GM11168 (cell line): ENCODE data around the gene PCDHA7.
"Not testable (repeated sequence)": the region's sequence is repeated elsewhere in the genome, so short reads cannot be mapped to it uniquely, and the experiment has no call there.

Experiments
- in situ Hi-C: fragments of 300-500 bp; cut with MboI; formaldehyde crosslinking; loops from one replicate; pipeline ENCODE4 v1.12.0; 2022; ENCODE audit warnings: low sequenced_read_pairs; ENCODE audit not compliant: unreplicated experiment

Gene PCDHA7, protein sequence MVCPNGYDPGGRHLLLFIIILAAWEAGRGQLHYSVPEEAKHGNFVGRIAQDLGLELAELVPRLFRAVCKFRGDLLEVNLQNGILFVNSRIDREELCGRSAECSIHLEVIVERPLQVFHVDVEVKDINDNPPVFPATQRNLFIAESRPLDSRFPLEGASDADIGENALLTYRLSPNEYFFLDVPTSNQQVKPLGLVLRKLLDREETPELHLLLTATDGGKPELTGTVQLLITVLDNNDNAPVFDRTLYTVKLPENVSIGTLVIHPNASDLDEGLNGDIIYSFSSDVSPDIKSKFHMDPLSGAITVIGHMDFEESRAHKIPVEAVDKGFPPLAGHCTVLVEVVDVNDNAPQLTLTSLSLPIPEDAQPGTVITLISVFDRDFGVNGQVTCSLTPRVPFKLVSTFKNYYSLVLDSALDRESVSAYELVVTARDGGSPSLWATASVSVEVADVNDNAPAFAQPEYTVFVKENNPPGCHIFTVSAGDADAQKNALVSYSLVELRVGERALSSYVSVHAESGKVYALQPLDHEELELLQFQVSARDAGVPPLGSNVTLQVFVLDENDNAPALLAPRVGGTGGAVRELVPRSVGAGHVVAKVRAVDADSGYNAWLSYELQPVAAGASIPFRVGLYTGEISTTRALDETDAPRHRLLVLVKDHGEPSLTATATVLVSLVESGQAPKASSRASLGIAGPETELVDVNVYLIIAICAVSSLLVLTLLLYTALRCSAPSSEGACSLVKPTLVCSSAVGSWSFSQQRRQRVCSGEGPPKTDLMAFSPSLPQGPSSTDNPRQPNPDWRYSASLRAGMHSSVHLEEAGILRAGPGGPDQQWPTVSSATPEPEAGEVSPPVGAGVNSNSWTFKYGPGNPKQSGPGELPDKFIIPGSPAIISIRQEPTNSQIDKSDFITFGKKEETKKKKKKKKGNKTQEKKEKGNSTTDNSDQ

GRCh38 chr5:140833993-140834392, at the start of gene PCDHA7:
Gene PCDHA7, plus strand, starts transcription at chr5:140834269. Its CDS starts 115 bp downstream, at chr5:140834384.
- in situ Hi-C loops, result no loop called here

DNA sequence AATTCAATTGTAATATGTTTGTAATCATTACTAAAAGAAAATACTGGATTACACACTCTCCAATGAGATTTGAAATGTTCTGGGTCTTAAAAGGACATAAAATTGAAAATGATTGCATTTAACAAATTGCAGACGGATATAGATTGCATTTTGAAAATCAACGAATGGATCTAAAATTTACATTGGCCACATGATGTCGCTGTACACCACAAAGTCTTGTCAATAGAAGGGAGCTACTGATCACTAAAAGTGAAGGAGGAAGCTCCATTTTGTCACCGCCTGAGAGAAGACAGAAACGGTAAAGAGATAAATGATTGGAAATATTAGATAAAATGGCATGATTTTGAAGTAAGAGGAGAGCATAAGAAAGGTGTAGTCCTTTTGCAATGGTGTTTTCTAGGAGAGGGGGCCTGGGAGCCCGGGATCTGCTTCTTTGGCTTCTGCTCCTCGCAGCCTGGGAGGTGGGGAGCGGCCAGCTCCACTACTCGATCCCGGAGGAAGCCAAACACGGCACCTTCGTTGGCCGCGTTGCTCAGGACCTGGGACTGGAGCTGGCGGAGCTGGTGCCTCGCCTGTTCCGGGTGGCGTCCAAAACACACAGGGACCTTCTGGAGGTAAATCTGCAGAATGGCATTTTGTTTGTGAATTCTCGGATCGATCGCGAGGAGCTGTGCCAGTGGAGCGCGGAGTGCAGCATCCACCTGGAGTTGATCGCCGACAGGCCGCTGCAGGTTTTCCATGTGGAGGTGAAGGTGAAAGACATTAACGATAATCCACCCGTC, 48.0 kb upstream of the PCDHA7 start, which contains the start of gene PCDHA1:
Gene PCDHA1, plus strand, starts transcription at position 236 of the 782 bp plus-strand sequence.
- in situ Hi-C loops, result no loop called here

GRCh38 chr5:140787422-140787821, 46.6 kb upstream of the PCDHA7 start:
- in situ Hi-C loops, result not testable (repeated sequence)

GRCh38 chr5:140787849-140788504, 46.1 kb upstream of the PCDHA7 start:
- in situ Hi-C loops, result not testable (repeated sequence)

- in situ Hi-C loops, result no loop called here
These were observed 43.0 kb upstream of the PCDHA7 start for GRCh38 chr5:140791089-140791488.

- in situ Hi-C loops, result no loop called here
These were observed 39.3 kb upstream of the PCDHA7 start, which contains the start of gene PCDHA2 for GRCh38 chr5:140794595-140795258. Gene PCDHA2, plus strand, starts transcription at chr5:140794852.

DNA sequence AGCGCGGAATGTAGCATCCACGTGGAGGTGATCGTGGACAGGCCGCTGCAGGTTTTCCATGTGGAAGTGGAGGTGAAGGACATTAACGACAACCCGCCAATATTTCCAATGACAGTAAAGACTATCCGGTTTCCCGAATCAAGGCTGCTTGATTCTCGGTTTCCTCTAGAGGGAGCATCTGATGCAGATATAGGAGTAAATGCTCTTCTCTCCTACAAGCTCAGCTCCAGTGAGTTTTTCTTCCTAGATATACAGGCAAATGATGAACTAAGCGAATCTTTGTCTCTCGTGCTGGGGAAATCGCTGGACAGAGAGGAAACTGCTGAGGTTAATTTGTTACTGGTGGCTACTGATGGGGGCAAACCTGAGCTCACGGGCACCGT, 38.8 kb upstream of the PCDHA7 start:
- in situ Hi-C loops, result no loop called here

DNA sequence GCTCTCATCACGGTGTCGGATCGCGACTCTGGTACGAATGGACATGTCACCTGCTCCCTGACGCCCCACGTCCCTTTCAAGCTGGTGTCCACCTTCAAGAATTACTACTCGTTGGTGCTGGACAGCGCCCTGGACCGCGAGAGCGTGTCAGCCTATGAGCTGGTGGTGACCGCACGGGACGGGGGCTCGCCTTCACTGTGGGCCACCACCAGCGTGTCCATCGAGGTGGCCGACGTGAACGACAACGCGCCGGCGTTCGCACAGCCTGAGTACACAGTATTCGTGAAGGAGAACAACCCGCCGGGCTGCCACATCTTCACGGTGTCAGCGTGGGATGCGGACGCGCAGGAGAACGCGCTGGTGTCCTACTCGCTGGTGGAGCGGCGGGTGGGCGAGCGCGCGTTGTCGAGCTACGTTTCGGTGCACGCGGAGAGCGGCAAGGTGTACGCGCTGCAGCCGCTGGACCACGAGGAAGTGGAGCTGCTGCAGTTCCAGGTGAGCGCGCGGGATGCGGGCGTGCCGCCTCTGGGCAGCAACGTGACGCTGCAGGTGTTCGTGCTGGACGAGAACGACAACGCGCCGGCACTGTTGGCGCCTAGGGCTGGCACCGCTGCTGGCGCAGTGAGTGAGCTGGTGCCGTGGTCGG, 37.9 kb upstream of the PCDHA7 start:
- in situ Hi-C loops, result not testable (repeated sequence)

GRCh38 chr5:140796718-140797095, 37.4 kb upstream of the PCDHA7 start:
- in situ Hi-C loops, result no loop called here

DNA sequence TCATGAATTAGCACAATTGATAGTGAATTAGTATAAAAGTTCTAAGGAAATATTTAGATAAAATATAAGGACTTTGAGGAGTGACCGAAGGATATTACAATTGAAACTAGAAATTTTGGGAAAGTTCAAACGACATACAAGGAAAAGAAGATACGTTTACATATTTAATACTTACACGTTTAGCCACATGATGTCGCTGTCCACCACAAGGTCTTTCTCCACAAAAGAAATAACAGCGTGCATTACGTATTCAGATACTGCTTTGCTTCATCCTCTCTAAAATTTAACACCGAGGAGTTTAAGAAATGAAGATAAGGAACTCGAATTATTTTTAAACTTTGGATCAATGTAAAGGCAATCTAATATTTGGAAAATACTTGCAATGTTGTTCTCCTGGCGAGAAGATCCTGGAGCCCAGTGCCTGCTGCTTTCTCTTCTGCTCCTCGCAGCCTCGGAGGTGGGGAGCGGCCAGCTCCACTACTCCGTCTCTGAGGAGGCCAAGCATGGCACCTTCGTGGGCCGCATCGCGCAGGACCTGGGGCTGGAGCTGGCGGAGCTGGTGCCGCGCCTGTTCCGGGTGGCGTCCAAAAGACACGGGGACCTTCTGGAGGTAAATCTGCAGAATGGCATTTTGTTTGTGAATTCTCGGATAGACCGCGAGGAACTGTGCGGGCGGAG, 33.1 kb upstream of the PCDHA7 start, which contains the start of gene PCDHA3:
Gene PCDHA3, plus strand, starts transcription at position 242 of the 678 bp plus-strand sequence.
- in situ Hi-C loops, result no loop called here

DNA sequence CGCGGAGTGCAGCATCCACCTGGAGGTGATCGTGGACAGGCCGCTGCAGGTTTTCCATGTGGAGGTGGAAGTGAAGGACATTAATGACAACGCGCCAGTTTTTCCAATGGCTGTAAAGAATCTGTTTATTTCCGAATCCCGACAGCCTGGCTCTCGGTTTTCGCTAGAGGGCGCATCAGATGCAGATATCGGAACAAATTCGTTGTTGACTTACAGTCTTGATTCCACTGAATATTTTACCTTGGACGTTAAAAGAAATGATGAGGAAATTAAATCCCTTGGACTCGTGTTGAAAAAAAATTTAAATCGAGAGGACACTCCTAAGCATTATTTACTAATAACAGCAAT, 32.6 kb upstream of the PCDHA7 start:
- in situ Hi-C loops, result no loop called here

- in situ Hi-C loops, result not testable (repeated sequence)
These were observed 31.7 kb upstream of the PCDHA7 start for GRCh38 chr5:140802381-140802780.

DNA sequence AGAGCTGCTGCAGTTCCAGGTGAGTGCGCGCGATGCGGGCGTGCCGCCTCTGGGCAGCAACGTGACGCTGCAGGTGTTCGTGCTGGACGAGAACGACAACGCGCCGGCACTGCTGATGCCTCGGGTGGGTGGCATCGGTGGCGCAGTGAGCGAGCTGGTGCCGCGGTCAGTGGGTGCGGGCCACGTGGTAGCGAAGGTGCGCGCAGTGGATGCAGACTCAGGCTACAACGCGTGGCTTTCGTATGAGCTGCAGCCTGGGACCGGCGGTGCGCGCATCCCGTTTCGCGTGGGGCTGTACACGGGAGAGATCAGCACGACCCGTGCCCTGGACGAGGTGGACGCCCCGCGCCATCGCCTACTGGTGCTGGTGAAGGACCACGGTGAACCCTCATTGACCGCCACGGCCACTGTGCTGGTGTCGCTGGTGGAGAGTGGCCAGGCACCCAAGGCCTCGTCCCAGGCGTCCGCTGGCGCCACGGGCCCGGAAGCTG, 31.2 kb upstream of the PCDHA7 start:
- in situ Hi-C loops, result no loop called here

DNA sequence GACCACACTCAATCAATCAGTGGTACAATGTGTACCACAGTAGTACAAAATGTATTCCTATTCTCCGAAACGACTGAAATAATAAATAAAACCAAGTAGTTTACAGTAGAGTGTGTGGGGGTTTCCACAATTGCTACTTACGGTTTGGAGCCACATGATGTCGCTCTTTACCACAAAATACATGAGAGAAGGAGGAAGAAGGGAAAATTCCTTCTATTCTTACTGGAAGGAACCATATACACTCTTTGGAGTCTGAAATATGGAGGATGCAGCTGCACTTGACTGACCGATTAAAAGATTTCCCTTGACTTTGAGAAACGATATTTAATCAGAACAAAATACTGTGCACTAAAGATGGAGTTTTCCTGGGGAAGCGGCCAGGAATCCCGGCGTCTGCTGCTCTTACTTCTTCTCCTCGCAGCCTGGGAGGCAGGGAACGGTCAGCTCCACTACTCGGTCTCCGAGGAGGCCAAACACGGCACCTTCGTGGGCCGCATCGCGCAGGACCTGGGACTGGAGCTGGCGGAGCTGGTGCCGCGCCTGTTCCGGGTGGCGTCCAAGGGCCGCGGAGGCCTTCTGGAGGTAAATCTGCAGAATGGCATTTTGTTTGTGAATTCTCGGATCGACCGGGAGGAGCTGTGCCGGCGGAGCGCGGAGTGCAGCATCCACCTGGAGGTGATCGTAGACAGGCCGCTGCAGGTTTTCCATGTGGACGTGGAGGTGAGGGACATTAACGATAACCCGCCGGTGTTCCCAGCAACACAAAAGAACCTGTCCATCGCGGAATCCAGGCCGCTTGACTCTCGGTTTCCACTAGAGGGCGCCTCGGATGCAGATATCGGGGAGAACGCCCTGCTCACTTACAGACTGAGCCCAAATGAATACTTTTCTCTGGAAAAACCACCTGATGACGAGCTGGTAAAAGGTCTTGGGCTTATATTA, 27.0 kb upstream of the PCDHA7 start, which contains the start of gene PCDHA4:
Gene PCDHA4, plus strand, starts transcription at position 235 of the 942 bp plus-strand sequence.
- in situ Hi-C loops, result no loop called here

- in situ Hi-C loops, result not testable (repeated sequence)
These were observed 25.7 kb upstream of the PCDHA7 start for GRCh38 chr5:140808241-140808888.

- in situ Hi-C loops, result no loop called here
These were observed 25.2 kb upstream of the PCDHA7 start for GRCh38 chr5:140808889-140809291.
